BJ (cell line): ENCODE data around the gene ATG13. TPM values are rescaled to one million over a fixed set of nuclear protein-coding genes. Genes with fewer than 3 reads are reported as not detected.

Source experiments
- CTCF ChIA-PET: fragments of 350-600 bp; formaldehyde crosslinking; extraction: SDS; loops from one replicate; lab custom pipeline; 2021; ENCODE audit warnings: antibody characterized with exemption, inconsistent platforms; lab: Yijun Ruan, JAX
- POLR2A ChIA-PET: fragments of 300-600 bp; sonication (Branson Sonifier 250); formaldehyde crosslinking; extraction: SDS; loops from one replicate; lab custom pipeline; 2021; ENCODE audit warnings: antibody characterized with exemption; lab: Charles Lee
- DNase-seq: peaks from one replicate; pipeline ENCODE4 v3.0.0-alpha.2; 2011; ENCODE audit warnings: low read depth
- H3K27me3 ChIP-seq: 2 replicates; pipeline ENCODE4 v1.6.0; 2011; ENCODE audit warnings: low read length; ENCODE audit not compliant: control insufficient read depth, insufficient read depth
- H3K36me3 ChIP-seq: 2 replicates; pipeline ENCODE4 v1.5.1; 2011; ENCODE audit warnings: low read length; ENCODE audit not compliant: control insufficient read depth, insufficient read depth
- H3K4me3 ChIP-seq: 2 replicates; pipeline ENCODE4 v1.5.1; 2011; ENCODE audit warnings: low read depth, mild to moderate bottlenecking, control low read depth, low read length
- CTCF ChIP-seq: IDR thresholded peaks from 2 replicates; pipeline ENCODE4 v1.5.1; 2011; ENCODE audit warnings: low read depth, mild to moderate bottlenecking, control low read depth, inconsistent platforms, low read length, moderate library complexity; ENCODE audit not compliant: insufficient read depth
- polyA plus RNA-seq: library from polyadenylated mRNA; depleted of rRNA; stranded (reverse); fragments of >200 nt; gene quantifications from 2 replicates; pipeline ENCODE4 v1.2.3, GENCODE V29; 2011

Gene ATG13
- polyA plus RNA-seq, 1 experiment: 111 TPM

GRCh38 chr11:46639197-46639839 is 22.0 kb downstream of the ATG13 start:
- no peak for TF ChIP-seq CTCF
- POLR2A ChIA-PET: no interaction called here
- Histone ChIP-seq H3K36me3 (no peaks in the 10 kb centered on the region), H3K4me3 (no peak overlapping the region), H3K27me3 (no peaks in the 10 kb centered on the region)
- CTCF ChIA-PET: interaction anchor here (1.1 kb wide), 1 partner anchor 21 kb away, joined by 5 read pairs; no protein-coding TSS in a partner anchor
- no peak for DNase-seq

- Histone ChIP-seq H3K27me3 (no peaks in the 10 kb centered on the region), H3K36me3 (no peaks in the 10 kb centered on the region), H3K4me3 (no peak overlapping the region)
- DNase-seq: no peak
- TF ChIP-seq CTCF: no peak
- CTCF ChIA-PET: interaction anchor here (1.0 kb wide), 1 partner anchor 21 kb away, joined by 3 read pairs; no protein-coding TSS in a partner anchor
- POLR2A ChIA-PET: no interaction called here
Measured at GRCh38 chr11:46640036-46640788, 22.9 kb downstream of the ATG13 start.

- TF ChIP-seq CTCF: no peak
- H3K27me3 ChIP-seq: no peaks in the 10 kb centered on the region
- CTCF ChIA-PET: interaction anchor here (1.0 kb wide), 1 partner anchor 23 kb away, joined by 3 read pairs; no protein-coding TSS in a partner anchor
- no peaks in the 10 kb centered on the region; the same call in 1 of the 2 replicates for H3K36me3 ChIP-seq
- DNase-seq: no peak
- no peak overlapping the region for H3K4me3 ChIP-seq
- POLR2A ChIA-PET: interaction anchor here (0.6 kb wide), 1 partner anchor 10 kb away, joined by 4 read pairs; no protein-coding TSS in a partner anchor
Measured at GRCh38 chr11:46641639-46642038, 24.3 kb downstream of the ATG13 start.

GRCh38 chr11:46642627-46643335 is 25.4 kb downstream of the ATG13 start:
- H3K27me3 ChIP-seq: no peaks in the 10 kb centered on the region
- ChIA-PET CTCF (interaction anchor here (0.6 to 2.4 kb wide), 3 partner anchors 13 to 37 kb away, joined by 3 to 11 read pairs (median 3); partner anchors contain the start of gene ATG13), POLR2A (no interaction called here)
- DNase-seq: no peak
- TF ChIP-seq CTCF: no peak
- H3K36me3 ChIP-seq: no peaks in the 10 kb centered on the region; the same call in 1 of the 2 replicates
- H3K4me3 ChIP-seq: no peak overlapping the region
